K562 (cell line): ENCODE data around the gene IRF2. TPM values are rescaled to one million over a fixed set of nuclear protein-coding genes. Genes with fewer than 3 reads are reported as not detected.

Experiments
- BRD4 ChIP-seq: fragments of 200-600 bp; sonication (generic); IDR thresholded peaks from 2 replicates; pipeline ENCODE4 v1.6.1; 2017; ENCODE audit warnings: inconsistent platforms
- RBM39 ChIP-seq: fragments of 200-400 bp; formaldehyde crosslinking; optimal IDR thresholded peaks from 2 replicates; pipeline ENCODE3; 2018; ENCODE audit warnings: low read depth, low read length
- polyA plus RNA-seq, 8 experiments: library from polyadenylated mRNA; depleted of rRNA in 4 of 8; stranded (reverse) in 5 of 8; unstranded in 3 of 8; fragments of >200 nt; fragmentation: Nextera tagmentation in 2 of 8; fragmentation: Illumina TruSeq in 1 of 8; extraction: Ambion mirVana in 2 of 8; extraction: Trizol in 1 of 8; gene quantifications; 2 replicates each; pipeline versions ENCODE4 v1.2.1 to v1.2.3, GENCODE V29; 2011 to 2014; ENCODE audit warnings: inconsistent platforms in 1 of 8, missing spikeins in 1 of 8
- total RNA-seq, 7 experiments: library from RNA; depleted of rRNA in 6 of 7; stranded (reverse); fragments of >200 nt in 6 of 7; fragmentation: Illumina TruSeq in 2 of 7; extraction: Trizol in 2 of 7; gene quantifications; 2 replicates each; pipeline versions ENCODE4 v1.2.1 to v1.2.3, GENCODE V29; 2011 to 2021; ENCODE audit warnings: low replicate concordance in 1 of 7
- TF ChIP-seq, protein P1 (sequence below): fragments of 450-650 bp; IDR thresholded peaks from 2 replicates; pipeline ENCODE4 v1.6.1; 2016; ENCODE audit warnings: low read depth
- TF ChIP-seq, protein P2 (sequence below): fragments of 450-650 bp; IDR thresholded peaks from 2 replicates; pipeline ENCODE4 v1.6.1; 2018; ENCODE audit not compliant: partially characterized antibody
- TF ChIP-seq, protein P3 (sequence below): fragments of 450-650 bp; formaldehyde crosslinking; IDR thresholded peaks from 2 replicates; pipeline ENCODE4 v1.4.0; 2022; ENCODE audit warnings: missing genetic modification characterization

The IRF2 gene
- total and polyA plus RNA-seq, 9 of the 15 experiments (the other 6 are each of a cell fraction or from before 2014, with no cell fraction given): 7.1 to 17.1 (median 11.3) TPM

DNA sequence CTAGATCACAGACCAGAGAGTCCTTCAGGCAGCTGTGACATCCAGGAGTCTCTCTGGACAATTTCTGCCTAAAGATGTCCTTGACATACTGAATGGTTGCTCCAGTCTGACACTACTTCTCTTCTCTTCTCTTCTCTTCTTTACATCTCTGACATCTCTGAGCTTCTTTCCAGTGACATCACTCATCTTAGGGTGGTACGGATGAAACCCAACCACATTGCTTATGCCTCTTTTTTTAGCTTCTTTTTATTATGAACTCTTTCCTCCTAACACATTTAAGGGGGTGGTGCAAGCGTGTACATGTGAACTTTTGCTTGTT, 39.4 kb upstream of the IRF2 start (continued):
- TF ChIP-seq RBM39 (no peak), BRD4 (no peak)
- TF ChIP-seq, protein P1, sequence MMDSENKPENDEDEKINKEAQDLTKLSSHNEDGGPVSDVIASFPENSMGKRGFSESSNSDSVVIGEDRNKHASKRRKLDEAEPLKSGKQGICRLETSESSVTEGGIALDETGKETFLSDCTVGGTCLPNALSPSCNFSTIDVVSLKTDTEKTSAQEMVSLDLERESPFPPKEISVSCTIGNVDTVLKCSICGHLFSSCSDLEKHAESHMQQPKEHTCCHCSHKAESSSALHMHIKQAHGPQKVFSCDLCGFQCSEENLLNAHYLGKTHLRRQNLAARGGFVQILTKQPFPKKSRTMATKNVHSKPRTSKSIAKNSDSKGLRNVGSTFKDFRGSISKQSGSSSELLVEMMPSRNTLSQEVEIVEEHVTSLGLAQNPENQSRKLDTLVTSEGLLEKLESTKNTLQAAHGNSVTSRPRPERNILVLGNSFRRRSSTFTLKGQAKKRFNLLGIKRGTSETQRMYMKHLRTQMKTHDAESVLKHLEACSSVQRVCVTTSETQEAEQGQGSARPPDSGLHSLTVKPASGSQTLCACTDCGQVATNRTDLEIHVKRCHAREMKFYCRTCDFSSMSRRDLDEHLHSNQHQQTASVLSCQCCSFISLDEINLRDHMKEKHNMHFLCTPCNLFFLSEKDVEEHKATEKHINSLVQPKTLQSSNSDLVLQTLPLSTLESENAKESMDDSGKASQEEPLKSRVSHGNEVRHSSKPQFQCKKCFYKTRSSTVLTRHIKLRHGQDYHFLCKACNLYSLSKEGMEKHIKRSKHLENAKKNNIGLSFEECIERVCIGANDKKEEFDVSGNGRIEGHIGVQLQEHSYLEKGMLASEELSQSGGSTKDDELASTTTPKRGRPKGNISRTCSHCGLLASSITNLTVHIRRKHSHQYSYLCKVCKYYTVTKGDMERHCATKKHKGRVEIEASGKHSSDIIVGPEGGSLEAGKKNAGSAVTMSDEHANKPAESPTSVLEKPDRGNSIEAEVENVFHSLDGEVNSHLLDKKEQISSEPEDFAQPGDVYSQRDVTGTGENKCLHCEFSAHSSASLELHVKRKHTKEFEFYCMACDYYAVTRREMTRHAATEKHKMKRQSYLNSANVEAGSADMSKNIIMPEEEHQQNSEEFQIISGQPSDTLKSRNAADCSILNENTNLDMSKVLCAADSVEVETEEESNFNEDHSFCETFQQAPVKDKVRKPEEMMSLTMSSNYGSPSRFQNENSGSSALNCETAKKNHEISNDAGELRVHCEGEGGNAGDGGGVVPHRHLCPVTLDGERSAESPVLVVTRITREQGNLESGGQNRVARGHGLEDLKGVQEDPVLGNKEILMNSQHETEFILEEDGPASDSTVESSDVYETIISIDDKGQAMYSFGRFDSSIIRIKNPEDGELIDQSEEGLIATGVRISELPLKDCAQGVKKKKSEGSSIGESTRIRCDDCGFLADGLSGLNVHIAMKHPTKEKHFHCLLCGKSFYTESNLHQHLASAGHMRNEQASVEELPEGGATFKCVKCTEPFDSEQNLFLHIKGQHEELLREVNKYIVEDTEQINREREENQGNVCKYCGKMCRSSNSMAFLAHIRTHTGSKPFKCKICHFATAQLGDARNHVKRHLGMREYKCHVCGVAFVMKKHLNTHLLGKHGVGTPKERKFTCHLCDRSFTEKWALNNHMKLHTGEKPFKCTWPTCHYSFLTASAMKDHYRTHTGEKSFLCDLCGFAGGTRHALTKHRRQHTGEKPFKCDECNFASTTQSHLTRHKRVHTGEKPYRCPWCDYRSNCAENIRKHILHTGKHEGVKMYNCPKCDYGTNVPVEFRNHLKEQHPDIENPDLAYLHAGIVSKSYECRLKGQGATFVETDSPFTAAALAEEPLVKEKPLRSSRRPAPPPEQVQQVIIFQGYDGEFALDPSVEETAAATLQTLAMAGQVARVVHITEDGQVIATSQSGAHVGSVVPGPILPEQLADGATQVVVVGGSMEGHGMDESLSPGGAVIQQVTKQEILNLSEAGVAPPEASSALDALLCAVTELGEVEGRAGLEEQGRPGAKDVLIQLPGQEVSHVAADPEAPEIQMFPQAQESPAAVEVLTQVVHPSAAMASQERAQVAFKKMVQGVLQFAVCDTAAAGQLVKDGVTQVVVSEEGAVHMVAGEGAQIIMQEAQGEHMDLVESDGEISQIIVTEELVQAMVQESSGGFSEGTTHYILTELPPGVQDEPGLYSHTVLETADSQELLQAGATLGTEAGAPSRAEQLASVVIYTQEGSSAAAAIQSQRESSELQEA: no peak
- TF ChIP-seq, protein P2, sequence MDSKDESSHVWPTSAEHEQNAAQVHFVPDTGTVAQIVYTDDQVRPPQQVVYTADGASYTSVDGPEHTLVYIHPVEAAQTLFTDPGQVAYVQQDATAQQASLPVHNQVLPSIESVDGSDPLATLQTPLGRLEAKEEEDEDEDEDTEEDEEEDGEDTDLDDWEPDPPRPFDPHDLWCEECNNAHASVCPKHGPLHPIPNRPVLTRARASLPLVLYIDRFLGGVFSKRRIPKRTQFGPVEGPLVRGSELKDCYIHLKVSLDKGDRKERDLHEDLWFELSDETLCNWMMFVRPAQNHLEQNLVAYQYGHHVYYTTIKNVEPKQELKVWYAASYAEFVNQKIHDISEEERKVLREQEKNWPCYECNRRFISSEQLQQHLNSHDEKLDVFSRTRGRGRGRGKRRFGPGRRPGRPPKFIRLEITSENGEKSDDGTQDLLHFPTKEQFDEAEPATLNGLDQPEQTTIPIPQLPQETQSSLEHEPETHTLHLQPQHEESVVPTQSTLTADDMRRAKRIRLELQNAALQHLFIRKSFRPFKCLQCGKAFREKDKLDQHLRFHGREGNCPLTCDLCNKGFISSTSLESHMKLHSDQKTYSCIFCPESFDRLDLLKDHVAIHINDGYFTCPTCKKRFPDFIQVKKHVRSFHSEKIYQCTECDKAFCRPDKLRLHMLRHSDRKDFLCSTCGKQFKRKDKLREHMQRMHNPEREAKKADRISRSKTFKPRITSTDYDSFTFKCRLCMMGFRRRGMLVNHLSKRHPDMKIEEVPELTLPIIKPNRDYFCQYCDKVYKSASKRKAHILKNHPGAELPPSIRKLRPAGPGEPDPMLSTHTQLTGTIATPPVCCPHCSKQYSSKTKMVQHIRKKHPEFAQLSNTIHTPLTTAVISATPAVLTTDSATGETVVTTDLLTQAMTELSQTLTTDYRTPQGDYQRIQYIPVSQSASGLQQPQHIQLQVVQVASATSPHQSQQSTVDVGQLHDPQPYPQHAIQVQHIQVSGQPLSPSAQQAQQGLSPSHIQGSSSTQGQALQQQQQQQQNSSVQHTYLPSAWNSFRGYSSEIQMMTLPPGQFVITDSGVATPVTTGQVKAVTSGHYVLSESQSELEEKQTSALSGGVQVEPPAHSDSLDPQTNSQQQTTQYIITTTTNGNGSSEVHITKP: no peak
- TF ChIP-seq, protein P3, sequence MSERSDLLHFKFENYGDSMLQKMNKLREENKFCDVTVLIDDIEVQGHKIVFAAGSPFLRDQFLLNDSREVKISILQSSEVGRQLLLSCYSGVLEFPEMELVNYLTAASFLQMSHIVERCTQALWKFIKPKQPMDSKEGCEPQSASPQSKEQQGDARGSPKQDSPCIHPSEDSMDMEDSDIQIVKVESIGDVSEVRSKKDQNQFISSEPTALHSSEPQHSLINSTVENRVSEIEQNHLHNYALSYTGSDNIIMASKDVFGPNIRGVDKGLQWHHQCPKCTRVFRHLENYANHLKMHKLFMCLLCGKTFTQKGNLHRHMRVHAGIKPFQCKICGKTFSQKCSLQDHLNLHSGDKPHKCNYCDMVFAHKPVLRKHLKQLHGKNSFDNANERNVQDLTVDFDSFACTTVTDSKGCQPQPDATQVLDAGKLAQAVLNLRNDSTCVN (CRISPR knock-in tag): no peak
- TF ChIP-seq, all 486 proteins: peak for 0
